ENCODE measurements around the gene PRSS1.

DNA sequence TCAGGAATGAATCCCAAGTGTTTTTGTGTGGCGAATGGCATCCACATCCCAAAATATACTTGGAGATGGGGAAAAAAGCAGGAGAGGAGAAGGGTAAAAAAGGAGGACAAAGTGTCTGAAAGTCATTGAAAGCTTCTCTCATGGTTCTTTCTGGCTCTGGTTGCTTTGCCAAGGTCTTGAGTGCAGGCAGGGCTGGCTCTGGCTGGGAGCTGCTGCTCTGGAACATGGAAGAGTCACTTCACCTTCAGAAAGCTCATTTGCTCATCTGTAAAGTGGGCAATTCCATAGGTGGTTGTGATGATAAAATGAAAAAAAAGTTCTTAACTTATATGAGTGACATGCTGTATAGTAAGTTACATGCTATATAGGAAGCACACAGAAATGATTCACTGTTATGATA is 18.6 kb downstream of the PRSS1 start:
- TF ChIP-seq POLR2A (IDR thresholded peaks at IDR 0.05; ENCODE audit: low read length) = no peak
- no peak for TF ChIP-seq GATA1 (IDR thresholded peaks at IDR 0.05; ENCODE audit: low read depth, low read length)

All from erythroblast (primary cell).